ENCODE results near the gene MAP2. TPM values are rescaled to one million over a fixed set of nuclear protein-coding genes. Genes with fewer than 3 reads are reported as not detected.
"Not testable (repeated sequence)": the region's sequence is repeated elsewhere in the genome, so short reads cannot be mapped to it uniquely, and the experiment has no call there.

The MAP2 gene
- total RNA-seq, 1 donor from 2014 or later: 57.6 TPM

GRCh38 chr2:209472871-209473270, 49.0 kb downstream of the MAP2 start:
- Histone ChIP-seq H3K27ac (peak overlapping the region in 1 of 2 donors; percentile 22), H3K4me3 (no peak overlapping the region), H3K27me3 (no peaks in the 10 kb centered on the region), H3K9me3 (no peaks in the 10 kb centered on the region), H3K36me3 (no peaks in the 10 kb centered on the region), H3K4me1 (peaks cover 4 to 20% of the 10 kb centered on the region in 2 donors)
- TF ChIP-seq, protein P1, sequence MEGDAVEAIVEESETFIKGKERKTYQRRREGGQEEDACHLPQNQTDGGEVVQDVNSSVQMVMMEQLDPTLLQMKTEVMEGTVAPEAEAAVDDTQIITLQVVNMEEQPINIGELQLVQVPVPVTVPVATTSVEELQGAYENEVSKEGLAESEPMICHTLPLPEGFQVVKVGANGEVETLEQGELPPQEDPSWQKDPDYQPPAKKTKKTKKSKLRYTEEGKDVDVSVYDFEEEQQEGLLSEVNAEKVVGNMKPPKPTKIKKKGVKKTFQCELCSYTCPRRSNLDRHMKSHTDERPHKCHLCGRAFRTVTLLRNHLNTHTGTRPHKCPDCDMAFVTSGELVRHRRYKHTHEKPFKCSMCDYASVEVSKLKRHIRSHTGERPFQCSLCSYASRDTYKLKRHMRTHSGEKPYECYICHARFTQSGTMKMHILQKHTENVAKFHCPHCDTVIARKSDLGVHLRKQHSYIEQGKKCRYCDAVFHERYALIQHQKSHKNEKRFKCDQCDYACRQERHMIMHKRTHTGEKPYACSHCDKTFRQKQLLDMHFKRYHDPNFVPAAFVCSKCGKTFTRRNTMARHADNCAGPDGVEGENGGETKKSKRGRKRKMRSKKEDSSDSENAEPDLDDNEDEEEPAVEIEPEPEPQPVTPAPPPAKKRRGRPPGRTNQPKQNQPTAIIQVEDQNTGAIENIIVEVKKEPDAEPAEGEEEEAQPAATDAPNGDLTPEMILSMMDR (IDR thresholded peaks at IDR 0.05): no peak
- DNase-seq (ENCODE audit: low spot score in 2 of 2): no peak
- intact Hi-C loops (cut with DNase I): loop anchor here (1.0 to 5.0 kb wide), 2 partner anchors 23 to 46 kb away; no protein-coding TSS in a partner anchor

GRCh38 chr2:209473930-209474419, 50.1 kb downstream of the MAP2 start:
- intact Hi-C loops (cut with DNase I): loop anchor here (5.0 kb wide), 1 partner anchor 47 kb away; no protein-coding TSS in a partner anchor
- no peak overlapping the region for H3K27ac ChIP-seq
- no peaks in the 10 kb centered on the region for H3K36me3 ChIP-seq
- no peaks in the 10 kb centered on the region for H3K9me3 ChIP-seq
- TF ChIP-seq, protein P1 (IDR thresholded peaks at IDR 0.05): no peak
- DNase-seq (ENCODE audit: low spot score in 2 of 2): no peak
- H3K27me3 ChIP-seq: no peaks in the 10 kb centered on the region
- no peak overlapping the region for H3K4me3 ChIP-seq
- peaks cover 4 to 20% of the 10 kb centered on the region in 2 donors for H3K4me1 ChIP-seq

GRCh38 chr2:209474960-209475359, 51.1 kb downstream of the MAP2 start:
- intact Hi-C loops (cut with DNase I): loop anchor here (5.0 kb wide), 1 partner anchor 48 kb away; no protein-coding TSS in a partner anchor
- H3K36me3 ChIP-seq: no peaks in the 10 kb centered on the region

GRCh38 chr2:209476367-209477208, 52.7 kb downstream of the MAP2 start:
- Histone ChIP-seq H3K27ac (no peak overlapping the region), H3K4me3 (no peak overlapping the region)
- TF ChIP-seq, protein P1 (IDR thresholded peaks at IDR 0.05): no peak

More at GRCh38 chr2:209474960-209475359, 51.1 kb downstream of the MAP2 start:
- Histone ChIP-seq H3K27me3 (no peaks in the 10 kb centered on the region), H3K4me1 (peaks cover 4 to 20% of the 10 kb centered on the region in 2 donors), H3K4me3 (no peak overlapping the region), H3K9me3 (no peaks in the 10 kb centered on the region), H3K27ac (no peak overlapping the region)
- DNase-seq (ENCODE audit: low spot score in 2 of 2): no peak
- TF ChIP-seq, protein P1 (IDR thresholded peaks at IDR 0.05): no peak

DNA sequence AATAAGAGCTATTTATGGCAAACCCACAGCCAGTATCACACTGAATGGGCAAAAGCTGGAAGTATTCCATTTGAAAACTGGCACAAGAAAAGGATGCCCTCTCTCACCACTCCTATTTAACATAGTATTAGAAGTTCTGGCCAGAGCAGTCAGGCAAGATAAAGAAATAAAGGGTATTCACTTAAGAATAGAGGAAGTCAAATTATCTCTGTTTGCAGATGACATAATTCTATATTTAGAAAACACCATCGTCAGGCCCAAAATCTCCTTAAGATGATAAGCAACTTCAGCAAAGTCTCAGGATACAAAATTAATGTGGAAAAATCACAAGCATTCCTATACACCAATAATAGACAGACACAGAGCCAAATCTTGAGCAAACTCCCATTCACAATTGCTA, 68.4 kb downstream of the MAP2 start:
- H3K4me1 ChIP-seq; intact Hi-C loops (cut with DNase I); H3K4me3 ChIP-seq; H3K27me3 ChIP-seq; DNase-seq (ENCODE audit: low spot score in 2 of 2); H3K36me3 ChIP-seq: not testable (repeated sequence)
- peaks cover 0 to 27% of the 10 kb centered on the region in 2 donors for H3K9me3 ChIP-seq
- H3K27ac ChIP-seq: peak overlapping the region in 1 of 2 donors; percentile 12

More at GRCh38 chr2:209476367-209477208, 52.7 kb downstream of the MAP2 start:
- no peak for DNase-seq (ENCODE audit: low spot score in 2 of 2)
- peaks cover 4 to 20% of the 10 kb centered on the region in 2 donors for H3K4me1 ChIP-seq
- no peaks in the 10 kb centered on the region for H3K27me3 ChIP-seq
- no peaks in the 10 kb centered on the region for H3K36me3 ChIP-seq
- no peaks in the 10 kb centered on the region for H3K9me3 ChIP-seq
- intact Hi-C loops (cut with DNase I): no loop called here

DNA sequence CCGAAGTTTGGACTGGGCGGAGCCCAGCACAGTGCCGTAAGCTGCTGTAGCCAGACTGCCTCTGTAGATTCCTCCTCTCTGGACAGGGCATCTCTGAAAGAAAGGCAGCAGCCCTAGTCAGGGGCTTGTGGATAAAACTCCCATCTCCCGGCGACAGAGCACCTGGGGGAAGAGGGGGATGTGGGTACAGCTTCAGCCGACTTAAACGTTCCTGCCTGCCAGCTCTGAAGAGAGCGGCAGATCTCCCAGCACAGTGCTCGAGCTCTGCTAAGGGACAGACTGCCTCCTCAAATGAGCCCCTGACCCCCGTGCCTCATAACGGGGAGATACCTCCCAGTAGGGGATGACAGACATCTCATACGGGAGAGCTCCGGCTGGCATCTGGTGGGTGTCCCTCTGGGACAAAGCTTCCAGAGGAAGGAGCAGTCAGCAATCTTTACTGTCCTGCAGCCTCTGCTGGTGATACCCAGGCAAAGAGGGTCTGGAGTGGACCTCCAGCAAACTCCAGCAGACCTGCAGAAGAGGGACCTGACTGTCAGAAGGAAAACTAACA, 71.3 kb downstream of the MAP2 start:
- H3K27ac ChIP-seq: peak overlapping the region; percentile 85 to 89
- H3K9me3 ChIP-seq: peaks cover 0 to 40% of the 10 kb centered on the region in 2 donors
- not testable (repeated sequence) for H3K4me1 ChIP-seq, H3K36me3 ChIP-seq, H3K27me3 ChIP-seq, H3K4me3 ChIP-seq
- peak in 1 of 2 donors; percentile 62 for DNase-seq (ENCODE audit: low spot score in 2 of 2)
- intact Hi-C loops (cut with DNase I): loop anchor here (2.0 kb wide), 1 partner anchor 70 kb away; the partner anchor contains the start of gene MAP2

Data from ascending aorta (tissue), 2 donors.